OCI-LY7 (cell line): ENCODE results near the gene MAP3K10.

Source experiments
- EZH2phosphoT487 ChIP-seq: fragments of 200-600 bp; sonication (generic); IDR thresholded peaks from 2 replicates; pipeline ENCODE4 v1.6.1; 2018; ENCODE audit warnings: low read depth, borderline replicate concordance, mild to moderate bottlenecking, mixed run types, antibody characterized with exemption, low read length, moderate library complexity, mixed read lengths
- TF ChIP-seq, protein P1 (sequence below): fragments of 200-600 bp; sonication (generic); conservative IDR thresholded peaks from 2 replicates; pipeline ENCODE4 v1.5.1; 2014; ENCODE audit warnings: mild to moderate bottlenecking, antibody characterized with exemption, low read length, moderate library complexity, mixed read lengths

- TF ChIP-seq, protein P1, sequence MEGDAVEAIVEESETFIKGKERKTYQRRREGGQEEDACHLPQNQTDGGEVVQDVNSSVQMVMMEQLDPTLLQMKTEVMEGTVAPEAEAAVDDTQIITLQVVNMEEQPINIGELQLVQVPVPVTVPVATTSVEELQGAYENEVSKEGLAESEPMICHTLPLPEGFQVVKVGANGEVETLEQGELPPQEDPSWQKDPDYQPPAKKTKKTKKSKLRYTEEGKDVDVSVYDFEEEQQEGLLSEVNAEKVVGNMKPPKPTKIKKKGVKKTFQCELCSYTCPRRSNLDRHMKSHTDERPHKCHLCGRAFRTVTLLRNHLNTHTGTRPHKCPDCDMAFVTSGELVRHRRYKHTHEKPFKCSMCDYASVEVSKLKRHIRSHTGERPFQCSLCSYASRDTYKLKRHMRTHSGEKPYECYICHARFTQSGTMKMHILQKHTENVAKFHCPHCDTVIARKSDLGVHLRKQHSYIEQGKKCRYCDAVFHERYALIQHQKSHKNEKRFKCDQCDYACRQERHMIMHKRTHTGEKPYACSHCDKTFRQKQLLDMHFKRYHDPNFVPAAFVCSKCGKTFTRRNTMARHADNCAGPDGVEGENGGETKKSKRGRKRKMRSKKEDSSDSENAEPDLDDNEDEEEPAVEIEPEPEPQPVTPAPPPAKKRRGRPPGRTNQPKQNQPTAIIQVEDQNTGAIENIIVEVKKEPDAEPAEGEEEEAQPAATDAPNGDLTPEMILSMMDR, result no peak
- TF ChIP-seq EZH2phosphoT487, result no peak
Observed at GRCh38 chr19:40238775-40239174, 47.5 kb downstream of the MAP3K10 start.
